Measurements from ENCODE around the gene RAPGEF4. TPM values are rescaled to one million over a fixed set of nuclear protein-coding genes. Genes with fewer than 3 reads are reported as not detected.

The RAPGEF4 gene
- polyA plus RNA-seq, 3 donors, result not detected

- Histone ChIP-seq H3K9me3 (replicated peaks in 1 of 2; ENCODE audit: control insufficient read depth in 1 of 2, insufficient read depth in 1 of 2, low read length in 2 of 2) (no peaks in the 10 kb centered on the region), H3K27me3 (ENCODE audit: control insufficient read depth in 2 of 2, insufficient read depth in 2 of 2, low read length in 2 of 2) (peaks cover 4% of the 10 kb centered on the region in 2 donors), H4K20me1 (ENCODE audit: insufficient read depth, low read length) (no peaks in the 10 kb centered on the region), H3K4me1 (ENCODE audit: control insufficient read depth in 1 of 2, insufficient read depth in 2 of 2, low read length in 2 of 2) (no peaks in the 10 kb centered on the region), H3K9ac (ENCODE audit: insufficient read depth, low read length, poor library complexity, severe bottlenecking) (no peak overlapping the region), H3K27ac (ENCODE audit: low read depth in 1 of 2, low read length in 2 of 2) (no peak overlapping the region), H3K79me2 (ENCODE audit: insufficient read depth, low read length) (no peaks in the 10 kb centered on the region), H3K4me2 (replicated peaks; ENCODE audit: extremely low read depth, low read length, poor library complexity, severe bottlenecking) (no peak overlapping the region), H2AFZ (ENCODE audit: insufficient read depth, low read depth, low read length, poor library complexity, severe bottlenecking) (no peak overlapping the region), H3K36me3 (replicated peaks in 1 of 2; ENCODE audit: control insufficient read depth in 1 of 2, insufficient read depth in 2 of 2, low read length in 2 of 2) (no peaks in the 10 kb centered on the region), H3K4me3 (replicated peaks in 1 of 3; ENCODE audit: low read depth in 2 of 3, low read length in 3 of 3) (no peak overlapping the region)
- no peak overlapping the region for H3K4me3 Mint-ChIP-seq
- no peak for DNase-seq
- H3K9me3 Mint-ChIP-seq, result peaks cover 0 to 1% (median 0%) of the 10 kb centered on the region in 7 donors
- H3K4me1 Mint-ChIP-seq, result peaks cover 4% of the 10 kb centered on the region
- H3K27me3 Mint-ChIP-seq (ENCODE audit: low read depth in 3 of 3), result peaks cover 5 to 13% (median 8%) of the 10 kb centered on the region in 3 donors
- TF ChIP-seq CTCF (IDR thresholded peaks at IDR 0.05), result no peak
- no peaks in the 10 kb centered on the region for H3K36me3 Mint-ChIP-seq
- H3K27ac Mint-ChIP-seq, result no peak overlapping the region
- intact Hi-C loops (cut with micrococcal nuclease), result no loop called here
These were observed 101.2 kb downstream of the RAPGEF4 start for GRCh38 chr2:172836827-172837226.

- Histone ChIP-seq H2AFZ (ENCODE audit: insufficient read depth, low read depth, low read length, poor library complexity, severe bottlenecking) (no peak overlapping the region), H3K9me3 (replicated peaks in 1 of 2; ENCODE audit: control insufficient read depth in 1 of 2, insufficient read depth in 1 of 2, low read length in 2 of 2) (no peaks in the 10 kb centered on the region), H3K27me3 (ENCODE audit: control insufficient read depth in 2 of 2, insufficient read depth in 2 of 2, low read length in 2 of 2) (peaks cover 4% of the 10 kb centered on the region in 2 donors), H3K4me3 (replicated peaks in 1 of 3; ENCODE audit: low read depth in 2 of 3, low read length in 3 of 3) (no peak overlapping the region), H3K4me2 (replicated peaks; ENCODE audit: extremely low read depth, low read length, poor library complexity, severe bottlenecking) (no peak overlapping the region), H4K20me1 (ENCODE audit: insufficient read depth, low read length) (no peaks in the 10 kb centered on the region), H3K9ac (ENCODE audit: insufficient read depth, low read length, poor library complexity, severe bottlenecking) (no peak overlapping the region), H3K79me2 (ENCODE audit: insufficient read depth, low read length) (no peaks in the 10 kb centered on the region), H3K4me1 (ENCODE audit: control insufficient read depth in 1 of 2, insufficient read depth in 2 of 2, low read length in 2 of 2) (no peaks in the 10 kb centered on the region), H3K36me3 (replicated peaks in 1 of 2; ENCODE audit: control insufficient read depth in 1 of 2, insufficient read depth in 2 of 2, low read length in 2 of 2) (no peaks in the 10 kb centered on the region), H3K27ac (ENCODE audit: low read depth in 1 of 2, low read length in 2 of 2) (no peak overlapping the region)
- TF ChIP-seq CTCF (IDR thresholded peaks at IDR 0.05), result no peak
- WGBS (ENCODE audit: insufficient coverage), result no CpG with 5 or more reads among the region's 2 CpGs
- peaks cover 2 to 13% (median 4%) of the 10 kb centered on the region in 3 donors for H3K27me3 Mint-ChIP-seq (ENCODE audit: low read depth in 3 of 3)
- no peak for DNase-seq
- H3K36me3 Mint-ChIP-seq, result no peaks in the 10 kb centered on the region
- H3K9me3 Mint-ChIP-seq, result peaks cover 0 to 1% (median 0%) of the 10 kb centered on the region in 7 donors
- no peak overlapping the region for H3K4me3 Mint-ChIP-seq
- H3K4me1 Mint-ChIP-seq, result peaks cover 4% of the 10 kb centered on the region
- no peak overlapping the region for H3K27ac Mint-ChIP-seq
- intact Hi-C loops (cut with micrococcal nuclease), result no loop called here
These were observed 103.8 kb downstream of the RAPGEF4 start for GRCh38 chr2:172839446-172839845.
